ENCODE data around the gene GAS7.

Gene GAS7

GRCh38 chr17:9905902-9906301 lies 292.5 kb downstream of the GAS7 start:
- peak; percentile 7 for DNase-seq

DNA sequence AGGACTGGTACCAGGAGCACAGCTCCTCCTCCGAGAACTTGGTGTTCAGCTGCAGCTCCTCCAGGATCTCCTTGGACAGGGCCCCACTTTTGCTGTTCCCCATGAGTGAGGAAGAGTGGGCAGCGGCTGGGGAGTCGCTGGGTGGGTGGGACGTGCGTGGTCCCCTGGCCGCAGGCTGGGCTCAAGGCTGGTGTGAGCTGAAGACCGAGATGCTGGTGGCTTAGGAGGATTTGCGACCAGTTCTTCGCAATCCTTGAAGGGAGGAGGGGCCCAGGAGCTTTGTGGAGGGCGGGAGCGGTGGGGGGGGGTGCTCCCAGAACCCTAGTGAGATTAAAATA lies 293.4 kb downstream of the GAS7 start, which contains the start of gene RCVRN:
RCVRN (minus strand) TSS at position 194 of the 338 bp plus-strand sequence; CDS start at position 103, 91 bp downstream.
- DNase-seq, result no peak

GRCh38 chr17:9904277-9905077 lies 293.9 kb downstream of the GAS7 start:
- DNase-seq, result no peak

GRCh38 chr17:9902120-9902519 lies 296.3 kb downstream of the GAS7 start:
- no peak for DNase-seq

DNA sequence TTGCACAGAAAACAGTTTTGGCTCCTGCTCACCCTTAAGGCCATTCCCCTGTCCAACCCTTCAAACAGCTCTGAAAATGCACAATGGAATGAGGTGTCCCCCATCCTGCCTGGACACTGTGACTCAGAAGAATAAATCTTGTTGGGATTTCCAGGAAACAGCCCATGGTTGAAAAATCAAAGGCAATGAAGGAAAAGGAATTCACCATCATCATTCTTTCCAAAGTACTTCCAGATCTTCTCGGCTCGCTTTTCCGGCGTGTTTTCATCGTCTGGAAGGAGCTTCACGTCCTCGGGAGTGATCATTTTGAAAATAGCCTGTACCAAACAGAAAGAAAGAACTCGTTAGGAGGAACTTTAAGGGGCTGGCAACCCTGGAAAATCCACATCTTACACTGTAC lies 297.6 kb downstream of the GAS7 start:
- no peak for DNase-seq

GRCh38 chr17:9900044-9900594 lies 298.3 kb downstream of the GAS7 start:
- DNase-seq, result no peak

DNA sequence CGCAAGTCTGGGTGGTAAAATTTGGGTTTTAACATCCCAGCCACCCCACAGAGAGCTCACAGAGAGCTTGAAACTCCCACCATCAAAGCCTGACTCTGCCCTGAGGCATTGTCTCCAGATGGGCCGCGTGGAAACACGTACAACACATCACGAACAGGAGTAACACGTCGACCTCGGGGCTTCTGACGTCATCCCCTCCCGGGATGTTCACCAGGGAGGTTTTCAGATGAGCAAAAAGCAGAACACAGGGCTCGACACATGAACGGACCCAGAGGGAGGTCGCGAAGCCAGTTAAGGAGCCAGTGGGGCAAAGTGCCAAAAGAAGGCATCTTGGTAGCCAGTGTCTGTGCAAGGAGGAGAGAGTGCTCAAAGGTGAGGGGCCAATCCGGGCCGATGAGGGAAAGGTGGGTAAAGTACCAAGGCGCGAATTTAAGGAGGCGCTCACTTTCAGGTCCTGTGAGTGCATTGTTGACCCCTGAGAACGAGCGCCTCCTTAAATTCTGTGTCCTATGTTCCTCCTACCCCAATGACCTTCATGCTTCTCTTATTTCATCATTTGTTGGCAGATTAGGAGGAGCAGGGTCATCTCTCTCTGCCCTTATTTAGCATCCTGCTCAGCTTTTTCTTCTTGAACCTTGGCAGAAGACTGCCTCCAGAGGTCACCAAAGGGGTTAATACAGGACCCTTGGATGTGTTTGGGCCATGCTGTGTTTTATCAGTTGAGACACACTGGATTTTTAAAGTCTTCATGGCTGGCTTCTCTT lies 298.9 kb downstream of the GAS7 start:
- DNase-seq, result no peak

GRCh38 chr17:9898812-9899211 lies 299.6 kb downstream of the GAS7 start:
- DNase-seq, result no peak

DNA sequence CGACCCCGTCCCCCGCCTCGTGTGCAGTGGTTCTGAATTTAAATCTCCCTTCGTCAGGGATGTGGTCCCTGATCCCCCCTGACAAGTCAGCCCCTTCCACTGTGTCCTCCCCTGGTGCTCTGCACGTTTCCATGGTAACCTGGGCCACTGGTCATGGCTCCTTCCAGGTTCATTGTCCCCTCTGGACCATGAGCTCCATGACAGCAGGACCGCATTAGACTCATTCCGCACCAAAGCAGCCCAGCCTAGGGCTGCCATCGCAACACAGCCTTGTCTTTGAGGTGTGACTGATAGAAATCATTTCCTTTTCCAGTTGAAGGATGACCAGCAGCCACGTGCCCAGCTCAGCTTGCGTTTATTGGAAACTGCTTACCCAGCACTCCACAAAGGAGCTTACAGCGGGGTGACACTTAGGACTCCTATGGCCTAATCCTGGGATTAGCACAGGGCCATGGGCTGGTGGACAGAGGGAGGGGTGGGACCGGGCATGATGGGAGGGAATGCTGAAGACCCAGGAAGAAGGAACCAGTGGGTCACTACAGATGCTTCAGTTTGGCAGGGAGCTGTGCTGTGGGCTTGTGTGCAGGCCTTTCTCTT lies 300.9 kb downstream of the GAS7 start:
- DNase-seq, result no peak

DNA sequence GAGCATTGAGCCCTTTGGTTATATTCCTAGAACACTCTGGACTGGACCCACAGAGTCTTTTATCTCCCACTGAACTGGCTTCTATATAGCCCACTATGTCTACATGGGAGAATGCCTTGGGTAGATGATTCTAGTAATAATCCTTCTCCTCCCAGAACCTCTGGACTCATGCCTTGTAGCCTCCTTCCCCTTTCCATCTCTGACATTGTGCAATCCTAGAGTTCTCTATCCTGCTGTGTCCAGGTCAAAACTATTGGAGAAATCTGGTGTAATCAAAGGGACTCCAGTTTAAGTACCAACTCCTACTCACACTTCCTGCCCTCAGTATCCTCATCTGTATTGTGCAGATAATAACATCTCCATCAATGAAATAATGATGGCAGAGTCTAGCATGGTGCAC lies 302.5 kb downstream of the GAS7 start:
- DNase-seq, result peak in 1 of 2 experiments; percentile 3

DNA sequence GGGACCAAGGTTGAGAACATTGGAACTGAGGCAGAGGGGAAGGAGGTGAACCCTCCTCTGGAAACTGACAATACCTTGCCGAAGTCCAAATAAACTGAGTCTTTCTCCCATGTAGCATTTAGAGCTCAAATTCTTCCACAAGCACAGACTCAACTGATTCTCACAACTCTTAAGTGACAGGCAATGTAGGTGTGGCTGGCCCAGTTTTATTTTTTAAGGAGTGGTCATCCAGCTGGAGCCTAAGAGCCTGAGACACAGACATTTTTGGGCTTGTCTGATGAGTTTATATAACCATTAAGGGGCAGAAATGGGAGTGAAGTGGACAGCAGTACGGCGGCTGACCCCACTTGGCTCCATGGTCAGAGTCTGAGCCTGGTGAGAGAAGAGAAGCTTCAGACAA lies 304.2 kb downstream of the GAS7 start:
- DNase-seq, result no peak

DNA sequence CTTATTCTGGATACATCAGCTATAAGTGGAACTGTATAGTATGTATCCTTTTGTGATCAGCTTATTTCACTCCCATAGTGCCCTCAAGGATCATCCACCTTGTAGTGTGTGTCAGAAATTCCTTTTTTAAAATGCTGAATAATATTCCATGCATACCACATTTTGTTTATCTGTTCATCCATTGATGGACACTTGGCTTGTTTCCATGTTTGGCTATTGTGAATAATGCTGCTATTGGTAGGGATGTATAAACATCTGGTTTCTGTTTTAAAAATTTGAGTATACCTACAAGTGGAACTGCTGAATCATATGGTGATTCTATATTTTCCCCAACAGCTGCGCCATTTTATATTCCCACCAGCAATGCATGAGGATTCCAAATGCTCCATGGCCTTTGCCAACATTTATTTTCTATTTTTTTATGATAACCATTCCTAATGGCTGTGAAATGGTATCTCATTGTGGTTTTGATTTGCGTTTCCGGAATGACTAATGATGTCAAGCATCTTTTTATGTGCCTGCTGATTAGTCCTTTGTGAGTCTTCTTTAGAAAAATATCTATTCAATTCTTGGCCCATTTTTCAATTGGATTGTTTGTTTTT lies 304.9 kb downstream of the GAS7 start:
- no peak for DNase-seq

- DNase-seq, result peak in 1 of 2 experiments; percentile 14
These were observed 308.3 kb downstream of the GAS7 start for GRCh38 chr17:9890124-9890523.

GRCh38 chr17:9887508-9887907 lies 310.9 kb downstream of the GAS7 start:
- no peak for DNase-seq

GRCh38 chr17:9886141-9886930 lies 312.1 kb downstream of the GAS7 start:
- no peak for DNase-seq

GRCh38 chr17:9883451-9883850 lies 315.0 kb downstream of the GAS7 start:
- DNase-seq, result no peak

GRCh38 chr17:9880582-9880999 lies 317.8 kb downstream of the GAS7 start:
- peak; percentile 27 to 47 for DNase-seq

DNA sequence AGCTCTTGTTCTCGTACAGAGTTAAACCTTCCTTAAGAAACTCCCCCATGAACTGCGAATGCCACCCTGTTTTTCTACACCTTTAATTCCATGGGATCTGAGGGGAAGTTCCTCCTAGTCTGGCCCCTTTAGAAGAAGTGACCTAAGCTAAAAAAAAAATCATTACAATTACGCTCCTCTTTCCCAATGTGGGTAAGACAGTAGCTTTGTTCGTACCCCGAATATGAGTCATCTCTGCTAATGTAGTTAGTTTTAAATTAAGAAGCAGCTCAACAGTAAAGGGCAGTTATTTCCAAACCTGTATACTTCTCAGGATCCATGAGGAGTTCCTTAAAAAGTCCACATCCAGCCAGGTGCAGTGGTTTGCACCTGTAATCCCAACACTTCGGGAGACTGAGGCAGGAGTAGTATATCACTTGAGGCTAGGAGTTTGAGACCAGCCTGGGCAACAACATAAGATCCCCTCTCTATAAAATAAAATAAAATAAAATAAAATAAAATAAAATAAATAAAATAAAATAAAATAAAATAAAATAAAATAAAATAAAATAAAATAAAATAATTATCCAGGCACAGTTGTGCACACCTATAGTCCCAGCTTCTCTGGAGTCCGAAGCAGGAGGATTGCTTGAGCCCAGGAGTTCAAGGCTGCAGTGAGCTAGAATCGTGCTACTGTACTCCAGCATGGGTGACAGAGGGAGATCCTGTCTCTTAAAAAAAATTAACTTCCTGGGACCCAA lies 319.4 kb downstream of the GAS7 start:
- DNase-seq, result no peak

GRCh38 chr17:9878356-9878755 lies 320.1 kb downstream of the GAS7 start:
- DNase-seq, result no peak

DNA sequence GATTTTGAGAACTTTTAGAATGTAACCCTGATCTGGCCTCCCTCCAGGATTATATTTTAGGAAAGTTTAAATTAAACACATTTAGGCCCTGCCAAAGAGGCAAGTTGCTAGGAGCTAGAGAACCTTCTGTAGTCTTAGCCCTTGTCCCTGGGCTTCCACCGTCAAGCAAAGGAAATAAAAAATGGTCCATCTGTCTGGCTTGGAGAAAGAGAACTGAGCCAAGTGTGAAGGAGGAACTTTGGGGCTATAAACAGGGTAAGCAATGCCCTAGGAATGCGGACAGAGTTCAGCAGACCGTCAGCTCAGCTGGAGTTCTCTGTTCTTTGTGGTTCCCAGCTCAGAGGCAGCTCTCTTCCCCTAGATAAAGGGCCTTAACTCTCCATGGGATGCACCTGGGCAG lies 323.0 kb downstream of the GAS7 start:
- no peak for DNase-seq

DNA sequence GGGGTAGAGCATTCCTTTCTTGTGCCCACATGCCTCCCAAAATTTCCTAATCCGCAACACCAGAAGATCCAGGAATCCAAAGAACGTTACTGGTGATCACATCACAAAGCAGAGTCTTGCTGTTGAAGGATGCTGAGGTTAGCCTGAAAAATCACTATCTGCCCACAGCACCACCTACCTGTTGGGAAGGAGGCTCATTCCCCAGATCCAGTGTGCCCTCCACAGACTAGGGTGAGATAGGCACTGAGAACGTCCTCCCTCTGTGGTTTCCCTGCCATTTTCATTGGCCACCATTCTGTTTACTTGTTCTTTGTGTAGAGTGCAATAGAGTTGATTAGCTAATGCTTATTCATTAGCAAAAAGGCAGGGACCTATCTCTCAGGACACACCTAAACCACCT lies 323.7 kb downstream of the GAS7 start:
- no peak for DNase-seq

- no peak for DNase-seq
These were observed 325.6 kb downstream of the GAS7 start for GRCh38 chr17:9872852-9873251.

All from AML-193 (cell line).